ENCODE results near the gene ADARB2.
"Not testable (repeated sequence)": the region's sequence is repeated elsewhere in the genome, so short reads cannot be mapped to it uniquely, and the experiment has no call there.

The ADARB2 gene

DNA sequence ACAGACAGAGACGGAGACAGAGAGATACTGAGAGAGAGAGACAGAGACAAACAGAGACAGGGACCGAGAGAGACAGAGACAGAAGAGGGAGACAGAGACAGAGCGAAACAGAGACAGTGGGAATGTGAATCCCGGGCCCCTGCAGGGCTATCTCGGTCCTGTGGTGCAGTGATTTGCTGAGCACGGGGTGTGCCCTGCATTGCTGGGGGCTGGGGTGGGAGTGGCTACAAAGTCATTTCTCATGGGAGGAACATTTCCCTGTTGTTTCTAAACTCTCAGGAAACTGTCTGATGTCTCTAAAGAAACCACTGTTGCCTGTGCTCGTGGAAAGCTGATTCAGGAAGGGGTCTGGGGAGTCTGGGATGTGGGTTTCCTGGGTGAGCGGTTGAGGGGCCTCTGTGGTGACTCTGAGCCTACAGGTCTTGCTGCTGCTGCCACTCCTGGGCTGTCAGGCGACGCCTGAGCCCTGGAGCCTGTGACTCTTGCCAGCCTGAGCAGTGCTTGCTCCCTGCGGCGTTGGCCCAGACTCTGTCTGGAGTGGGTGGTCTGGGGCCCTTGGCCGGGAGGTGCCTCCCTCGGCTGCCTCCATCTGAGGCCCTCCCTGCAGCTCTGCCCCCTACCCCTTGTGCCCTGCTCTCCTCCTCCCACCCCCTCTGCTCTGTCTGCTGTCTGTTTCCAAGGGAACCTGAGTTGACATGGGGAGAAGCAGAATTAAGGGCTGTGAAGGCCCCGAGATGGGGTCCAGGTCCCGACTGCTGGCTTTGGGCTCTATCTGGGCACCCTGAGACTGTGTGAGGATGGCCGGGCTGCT lies 389.2 kb downstream of the ADARB2 start:
- Histone ChIP-seq H3K27ac (0 out of 2 replicates have a peak overlapping the region, but pooled peaks have one; percentile 4), H3K4me2 (peak overlapping the region; percentile 80), H3K36me3 (no peaks in the 10 kb centered on the region), H3K27me3 (no peaks in the 10 kb centered on the region), H4K20me1 (peaks cover 44% of the 10 kb centered on the region), H3K4me3 (no peak overlapping the region), H3K4me1 (peaks cover 20% of the 10 kb centered on the region), H3K9me3 (no peaks in the 10 kb centered on the region), H3K9ac (peak overlapping the region; percentile 17; the same call in 1 of the 2 replicates)
- no peak for TF ChIP-seq Cebpa-rat (IDR thresholded peaks at IDR 0.05)

DNA sequence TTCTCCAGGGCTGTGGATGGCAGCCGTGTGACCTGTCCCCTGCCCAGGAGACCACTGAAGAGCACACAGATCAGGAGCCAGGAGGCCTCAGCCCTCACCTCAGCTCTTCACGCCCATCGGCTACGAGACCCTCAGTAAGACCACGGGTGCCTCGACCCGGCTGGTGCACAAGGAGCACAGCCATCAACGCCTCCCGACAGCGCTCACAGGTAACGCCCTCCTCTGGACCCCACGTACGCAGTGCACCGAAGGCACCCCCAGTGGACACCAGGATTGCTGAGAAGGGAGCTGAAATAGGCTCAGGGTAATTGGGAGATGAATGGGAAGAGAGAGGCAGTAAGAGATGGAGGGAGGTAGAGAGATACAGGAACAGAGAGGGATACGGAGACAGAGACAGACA lies 389.8 kb downstream of the ADARB2 start:
- no peaks in the 10 kb centered on the region for H3K36me3 ChIP-seq
- H3K9ac ChIP-seq = no peak overlapping the region
- H3K4me2 ChIP-seq = peak overlapping the region; percentile 80
- H3K4me3 ChIP-seq = no peak overlapping the region
- no peaks in the 10 kb centered on the region for H3K9me3 ChIP-seq
- peaks cover 20% of the 10 kb centered on the region for H3K4me1 ChIP-seq
- no peaks in the 10 kb centered on the region for H3K27me3 ChIP-seq
- TF ChIP-seq Cebpa-rat (IDR thresholded peaks at IDR 0.05) = no peak
- peaks cover 44% of the 10 kb centered on the region for H4K20me1 ChIP-seq
- no peak overlapping the region for H3K27ac ChIP-seq

DNA sequence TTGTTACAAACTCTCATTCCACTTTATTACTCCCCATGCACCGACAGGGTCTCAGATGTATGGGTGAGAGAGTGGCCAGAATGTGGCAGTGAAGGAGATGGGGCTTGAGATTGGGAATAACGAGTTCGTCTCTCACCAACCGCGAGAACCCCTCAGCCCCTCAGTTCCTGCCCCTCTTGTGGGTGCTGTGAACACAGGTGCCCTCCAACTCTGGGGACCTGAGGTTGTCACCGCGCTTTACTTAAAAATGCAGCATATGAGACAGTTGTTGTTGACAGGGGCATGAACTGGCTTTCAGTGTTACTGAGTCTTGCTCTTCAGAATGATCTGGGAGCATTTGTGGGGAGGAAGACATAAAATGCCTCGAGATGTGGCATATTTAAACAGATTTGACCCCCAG lies 391.1 kb downstream of the ADARB2 start:
- no peak overlapping the region for H3K9ac ChIP-seq
- no peak for TF ChIP-seq Cebpa-rat (IDR thresholded peaks at IDR 0.05)
- peaks cover 20% of the 10 kb centered on the region for H3K4me1 ChIP-seq

DNA sequence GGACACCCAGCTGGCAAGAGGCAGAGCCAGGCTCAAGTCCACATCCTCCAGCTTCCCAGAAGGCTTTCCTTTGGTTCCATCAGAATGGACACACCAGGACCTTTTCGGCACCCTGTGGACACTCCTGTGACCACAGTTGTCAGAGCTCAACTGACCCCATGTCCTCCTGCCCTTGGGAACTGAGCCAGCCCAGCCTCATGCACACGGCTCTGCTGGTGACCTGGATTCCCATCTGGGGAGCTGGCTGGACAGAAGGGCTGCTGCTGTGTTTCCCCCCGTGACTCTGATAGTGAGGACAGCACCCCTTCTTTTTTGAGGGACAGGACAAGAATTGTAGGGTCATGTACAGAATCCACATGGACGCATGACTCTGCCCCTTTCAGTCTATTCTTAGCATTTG lies 392.0 kb downstream of the ADARB2 start:
- H4K20me1 ChIP-seq = peaks cover 44% of the 10 kb centered on the region
- no peaks in the 10 kb centered on the region for H3K27me3 ChIP-seq
- H3K4me3 ChIP-seq = no peak overlapping the region
- no peak overlapping the region for H3K4me2 ChIP-seq
- peaks cover 6% of the 10 kb centered on the region for H3K9me3 ChIP-seq
- H3K9ac ChIP-seq = no peak overlapping the region
- no peak for TF ChIP-seq Cebpa-rat (IDR thresholded peaks at IDR 0.05)
- peaks cover 20% of the 10 kb centered on the region for H3K4me1 ChIP-seq
- H3K36me3 ChIP-seq = no peaks in the 10 kb centered on the region
- no peak overlapping the region for H3K27ac ChIP-seq

More for the DNA sequence above, 391.1 kb downstream of the ADARB2 start:
- Histone ChIP-seq H3K4me3 (no peak overlapping the region), H3K4me2 (no peak overlapping the region), H3K9me3 (peaks cover under 1% of the 10 kb centered on the region; the same call in 1 of the 2 replicates), H3K36me3 (no peaks in the 10 kb centered on the region), H3K27me3 (no peaks in the 10 kb centered on the region), H4K20me1 (peaks cover 44% of the 10 kb centered on the region), H3K27ac (no peak overlapping the region)

DNA sequence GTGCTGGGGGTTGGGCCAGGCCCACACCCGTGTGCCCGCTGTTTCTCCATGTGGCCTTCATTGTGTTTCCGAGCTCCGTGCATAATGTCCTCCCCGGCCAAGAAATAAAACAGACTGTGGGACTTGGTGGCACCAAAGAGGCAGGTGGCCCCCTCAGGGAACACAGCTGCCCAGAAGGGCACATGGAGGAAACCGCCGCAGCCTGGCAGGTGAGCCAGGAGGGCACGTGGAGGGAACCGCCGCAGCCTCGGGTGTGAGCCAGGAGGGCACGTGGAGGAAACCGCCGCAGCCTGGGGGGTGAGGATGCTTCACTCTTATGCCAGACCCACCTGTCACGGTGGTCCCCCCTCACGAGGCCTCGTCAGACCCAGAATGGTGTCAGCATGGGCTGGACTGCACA lies 392.5 kb downstream of the ADARB2 start:
- H3K4me2 ChIP-seq = no peak overlapping the region
- TF ChIP-seq Cebpa-rat (IDR thresholded peaks at IDR 0.05) = no peak

DNA sequence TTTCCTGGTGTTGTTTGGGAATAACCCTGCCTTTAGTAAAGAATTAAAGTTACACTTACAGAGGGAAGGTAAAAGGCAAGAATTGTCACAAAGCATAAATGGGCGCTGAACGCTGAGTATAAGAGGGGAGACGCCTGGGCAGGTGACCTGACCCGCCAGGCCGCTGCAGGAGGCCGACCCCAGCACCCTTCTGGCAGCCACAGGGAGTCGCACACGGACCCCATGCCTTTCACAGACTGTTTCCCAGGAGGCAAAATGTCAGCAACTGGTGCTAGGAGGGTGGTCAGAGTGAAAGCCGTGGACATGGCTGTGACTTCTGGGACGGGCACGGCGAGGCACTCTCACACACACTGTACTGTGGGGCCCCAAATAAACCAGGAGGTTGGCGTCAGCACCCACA lies 392.9 kb downstream of the ADARB2 start:
- TF ChIP-seq Cebpa-rat (IDR thresholded peaks at IDR 0.05) = no peak

More for the DNA sequence above, 392.5 kb downstream of the ADARB2 start:
- Histone ChIP-seq H3K4me3 (no peak overlapping the region), H3K9ac (no peak overlapping the region), H3K27me3 (no peaks in the 10 kb centered on the region), H3K36me3 (no peaks in the 10 kb centered on the region), H3K4me1 (peaks cover 20% of the 10 kb centered on the region), H3K9me3 (peaks cover 6% of the 10 kb centered on the region), H3K27ac (no peak overlapping the region), H4K20me1 (peaks cover 44% of the 10 kb centered on the region)

DNA sequence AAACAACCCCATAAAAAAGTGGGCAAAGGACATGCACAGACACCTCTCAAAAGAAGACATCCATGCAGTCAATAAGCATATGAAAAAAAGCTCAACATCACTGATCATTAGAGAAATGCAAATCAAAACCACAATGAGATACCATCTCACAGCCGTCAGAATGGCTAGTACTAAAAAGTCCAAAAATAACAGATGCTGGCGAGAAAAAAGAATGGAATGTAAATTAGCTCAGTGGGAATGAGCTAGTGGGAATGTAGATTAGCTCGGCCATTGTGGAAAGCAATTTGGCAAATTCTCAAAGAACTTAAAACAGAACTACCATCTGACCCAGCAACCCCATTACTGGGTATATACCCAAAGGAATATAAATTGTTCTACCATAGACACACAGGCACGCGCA lies 394.1 kb downstream of the ADARB2 start:
- Histone ChIP-seq H3K27me3 (no peaks in the 10 kb centered on the region), H3K4me1 (peaks cover 7% of the 10 kb centered on the region), H4K20me1 (peaks cover 36% of the 10 kb centered on the region), H3K36me3 (no peaks in the 10 kb centered on the region), H3K27ac (no peak overlapping the region), H3K4me3 (no peak overlapping the region), H3K9me3 (peaks cover 6% of the 10 kb centered on the region), H3K9ac (no peak overlapping the region), H3K4me2 (no peak overlapping the region)
- no peak for TF ChIP-seq Cebpa-rat (IDR thresholded peaks at IDR 0.05)

More for the DNA sequence above, 392.9 kb downstream of the ADARB2 start:
- Histone ChIP-seq H3K9ac (no peak overlapping the region), H3K27me3 (no peaks in the 10 kb centered on the region), H3K27ac (no peak overlapping the region), H3K4me1 (peaks cover 19% of the 10 kb centered on the region), H3K4me3 (no peak overlapping the region), H4K20me1 (peaks cover 44% of the 10 kb centered on the region), H3K9me3 (peaks cover 6% of the 10 kb centered on the region), H3K36me3 (no peaks in the 10 kb centered on the region), H3K4me2 (no peak overlapping the region)

DNA sequence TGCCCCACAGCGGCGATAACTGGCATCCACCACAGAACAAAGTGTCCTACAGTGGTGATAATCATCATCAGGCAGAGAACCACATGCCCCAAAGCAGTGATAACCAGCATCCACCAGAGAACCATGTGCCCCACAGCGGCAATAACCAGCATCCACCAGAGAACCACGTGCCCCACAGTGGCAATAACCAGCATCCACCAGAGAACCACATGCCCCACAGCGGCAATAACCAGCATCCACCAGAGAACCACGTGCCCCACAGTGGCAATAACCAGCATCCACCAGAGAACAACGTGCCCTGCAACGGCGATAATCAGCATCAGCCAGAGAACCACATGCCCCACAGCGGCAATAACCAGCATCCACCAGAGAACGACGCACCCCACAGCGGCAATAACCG lies 396.3 kb downstream of the ADARB2 start:
- not testable (repeated sequence) for H3K4me3 ChIP-seq, H3K27ac ChIP-seq

DNA sequence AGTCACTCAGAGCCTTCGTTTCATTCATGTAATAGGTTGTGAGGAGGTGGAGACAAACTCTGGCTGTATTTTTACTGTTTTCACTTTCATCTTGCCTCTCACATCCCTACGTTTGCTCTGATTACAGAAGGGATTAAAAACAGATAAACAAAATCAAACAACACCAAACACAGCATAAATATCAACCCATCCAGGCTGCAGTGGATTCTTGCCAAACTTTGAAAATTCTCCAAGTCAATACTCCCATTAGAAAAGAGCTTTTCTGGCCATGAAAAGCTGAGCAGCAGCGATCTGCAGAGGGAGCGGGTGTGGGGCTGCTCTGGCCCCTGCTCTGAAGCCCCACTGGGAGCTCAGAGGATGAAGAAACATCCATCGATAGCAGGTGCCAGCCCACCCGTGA lies 397.9 kb downstream of the ADARB2 start:
- no peak for TF ChIP-seq Cebpa-rat (IDR thresholded peaks at IDR 0.05)
- Histone ChIP-seq H3K9ac (no peak overlapping the region), H3K4me3 (no peak overlapping the region), H3K4me2 (no peak overlapping the region), H3K9me3 (peaks cover 6% of the 10 kb centered on the region), H3K27ac (no peak overlapping the region), H3K4me1 (no peaks in the 10 kb centered on the region), H4K20me1 (peaks cover under 1% of the 10 kb centered on the region; the same call in 1 of the 2 replicates), H3K36me3 (no peaks in the 10 kb centered on the region), H3K27me3 (no peaks in the 10 kb centered on the region)

More for the DNA sequence above, 396.3 kb downstream of the ADARB2 start:
- not testable (repeated sequence) for H3K36me3 ChIP-seq, H3K9ac ChIP-seq, H3K27me3 ChIP-seq, H3K4me1 ChIP-seq, H3K9me3 ChIP-seq, H3K4me2 ChIP-seq
- peaks cover 15% of the 10 kb centered on the region for H4K20me1 ChIP-seq

DNA sequence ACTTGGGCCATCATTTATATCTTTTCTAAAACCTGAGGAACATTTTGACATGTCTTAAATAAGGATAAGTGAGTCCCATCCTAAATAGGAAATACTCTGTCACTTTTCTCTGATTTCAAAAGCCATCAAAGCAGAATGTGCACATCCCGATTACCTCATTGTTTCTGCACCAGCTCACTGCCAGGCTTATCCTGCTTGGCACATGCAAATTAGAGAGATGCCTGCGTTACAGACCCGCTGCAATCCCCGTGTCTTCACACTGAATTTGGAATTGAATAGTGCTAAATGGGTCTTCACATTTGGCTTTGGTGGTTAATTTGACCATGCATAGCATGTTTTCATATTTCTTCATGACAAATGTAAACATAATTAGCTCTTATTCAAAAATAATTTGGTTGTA lies 401.7 kb downstream of the ADARB2 start:
- no peak for TF ChIP-seq Cebpa-rat (IDR thresholded peaks at IDR 0.05)
- Histone ChIP-seq H3K9ac (no peak overlapping the region), H3K36me3 (no peaks in the 10 kb centered on the region)

More for the DNA sequence above, 401.7 kb downstream of the ADARB2 start:
- no peak overlapping the region for H3K27ac ChIP-seq
- no peak overlapping the region for H3K4me3 ChIP-seq
- no peaks in the 10 kb centered on the region for H3K9me3 ChIP-seq
- H3K27me3 ChIP-seq = no peaks in the 10 kb centered on the region
- no peaks in the 10 kb centered on the region for H3K4me1 ChIP-seq
- H4K20me1 ChIP-seq = no peaks in the 10 kb centered on the region
- H3K4me2 ChIP-seq = no peak overlapping the region

Measured in BLaER1 (cell line).